NCI-H446 treated with DMSO at 0.1 percent for 48 hours (cell line): ENCODE measurements around the gene FBXO8.

ENCODE experiments used
- DNase-seq: peaks from one replicate; lab custom pipeline; 2025; lab: John Stamatoyannopoulos, UW

FBXO8 gene

GRCh38 chr4:174207367-174207766, 76.1 kb downstream of the FBXO8 start:
- DNase-seq: no peak

- DNase-seq: no peak
These were observed 79.2 kb downstream of the FBXO8 start for GRCh38 chr4:174204164-174204831.

GRCh38 chr4:174201871-174202270, 81.6 kb downstream of the FBXO8 start:
- no peak for DNase-seq

- DNase-seq: no peak
These were observed 83.7 kb downstream of the FBXO8 start for GRCh38 chr4:174199735-174200134.

GRCh38 chr4:174198828-174199227, 84.6 kb downstream of the FBXO8 start:
- no peak for DNase-seq

- no peak for DNase-seq
These were observed 85.1 kb downstream of the FBXO8 start for GRCh38 chr4:174198396-174198795.

- no peak for DNase-seq
These were observed 89.8 kb downstream of the FBXO8 start for GRCh38 chr4:174193438-174194374.

- DNase-seq: no peak
These were observed 90.5 kb downstream of the FBXO8 start for GRCh38 chr4:174192943-174193342.

GRCh38 chr4:174190832-174191500, 92.5 kb downstream of the FBXO8 start:
- DNase-seq: no peak

- DNase-seq: no peak
These were observed 94.0 kb downstream of the FBXO8 start for GRCh38 chr4:174189392-174190015.
